ENCODE data around the gene PTPRK.

- TF ChIP-seq EZH2 (IDR thresholded peaks at IDR 0.05; ENCODE audit: low read length, unreplicated experiment): no peak
- TF ChIP-seq, protein P1, sequence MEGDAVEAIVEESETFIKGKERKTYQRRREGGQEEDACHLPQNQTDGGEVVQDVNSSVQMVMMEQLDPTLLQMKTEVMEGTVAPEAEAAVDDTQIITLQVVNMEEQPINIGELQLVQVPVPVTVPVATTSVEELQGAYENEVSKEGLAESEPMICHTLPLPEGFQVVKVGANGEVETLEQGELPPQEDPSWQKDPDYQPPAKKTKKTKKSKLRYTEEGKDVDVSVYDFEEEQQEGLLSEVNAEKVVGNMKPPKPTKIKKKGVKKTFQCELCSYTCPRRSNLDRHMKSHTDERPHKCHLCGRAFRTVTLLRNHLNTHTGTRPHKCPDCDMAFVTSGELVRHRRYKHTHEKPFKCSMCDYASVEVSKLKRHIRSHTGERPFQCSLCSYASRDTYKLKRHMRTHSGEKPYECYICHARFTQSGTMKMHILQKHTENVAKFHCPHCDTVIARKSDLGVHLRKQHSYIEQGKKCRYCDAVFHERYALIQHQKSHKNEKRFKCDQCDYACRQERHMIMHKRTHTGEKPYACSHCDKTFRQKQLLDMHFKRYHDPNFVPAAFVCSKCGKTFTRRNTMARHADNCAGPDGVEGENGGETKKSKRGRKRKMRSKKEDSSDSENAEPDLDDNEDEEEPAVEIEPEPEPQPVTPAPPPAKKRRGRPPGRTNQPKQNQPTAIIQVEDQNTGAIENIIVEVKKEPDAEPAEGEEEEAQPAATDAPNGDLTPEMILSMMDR (conservative IDR thresholded peaks at IDR 0.05; ENCODE audit: low read depth, low read length): no peak
Measured at GRCh38 chr6:128409003-128409402, 111.4 kb downstream of the PTPRK start.

Data from PC-3 (cell line).